Fibroblast of skin of right quadriceps (primary cell): ENCODE data around the gene JAZF1.

ENCODE experiments used
- DNase-seq: peaks from one replicate; pipeline ENCODE4 v3.0.0-alpha.2; 2013

Gene JAZF1

GRCh38 chr7:28191184-28191583, 10.6 kb upstream of the JAZF1 start:
- DNase-seq: no peak

- no peak for DNase-seq
These were observed 9.6 kb upstream of the JAZF1 start for GRCh38 chr7:28190077-28190710.

- DNase-seq: no peak
These were observed 6.4 kb upstream of the JAZF1 start for GRCh38 chr7:28187012-28187411.

DNA sequence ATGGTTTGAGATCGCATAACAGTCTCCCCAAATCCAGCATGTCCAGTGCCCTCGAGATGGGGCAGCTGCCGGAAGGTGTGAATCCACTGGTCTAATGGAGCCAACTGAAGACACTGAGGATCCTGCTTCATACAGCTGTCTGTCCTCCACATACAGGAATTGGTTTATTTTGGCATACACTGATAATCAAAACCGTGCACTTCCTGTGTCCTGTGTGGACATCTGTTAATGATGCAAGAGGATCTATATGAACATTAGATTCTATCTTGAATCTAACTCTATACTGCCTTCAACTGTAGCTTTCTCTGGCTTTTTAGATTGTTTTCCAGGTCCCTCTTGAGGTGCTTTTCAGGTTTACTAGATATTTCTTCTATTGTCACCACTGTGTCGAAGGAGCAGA, 3.0 kb upstream of the JAZF1 start:
- peak; percentile 38 for DNase-seq

DNA sequence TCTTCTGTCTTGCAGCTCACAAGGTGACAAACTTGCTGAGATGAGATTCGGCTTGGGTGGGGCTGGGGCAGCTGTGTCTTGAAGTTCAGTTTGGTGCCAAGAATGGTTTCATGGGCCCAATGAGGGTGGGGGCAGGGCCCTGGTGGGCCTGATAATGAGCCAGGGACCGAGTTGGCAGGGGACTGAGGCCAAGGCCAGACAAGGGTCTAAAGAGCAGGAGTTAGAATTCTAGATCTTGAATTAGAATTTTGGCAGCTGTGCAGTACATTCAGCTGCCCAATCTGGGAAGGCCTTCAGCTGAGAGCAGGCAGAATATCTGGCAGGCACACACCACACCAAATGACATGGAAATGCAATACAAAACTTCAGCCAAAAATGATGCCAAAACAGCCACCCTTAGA, 1.5 kb upstream of the JAZF1 start:
- DNase-seq: no peak

DNA sequence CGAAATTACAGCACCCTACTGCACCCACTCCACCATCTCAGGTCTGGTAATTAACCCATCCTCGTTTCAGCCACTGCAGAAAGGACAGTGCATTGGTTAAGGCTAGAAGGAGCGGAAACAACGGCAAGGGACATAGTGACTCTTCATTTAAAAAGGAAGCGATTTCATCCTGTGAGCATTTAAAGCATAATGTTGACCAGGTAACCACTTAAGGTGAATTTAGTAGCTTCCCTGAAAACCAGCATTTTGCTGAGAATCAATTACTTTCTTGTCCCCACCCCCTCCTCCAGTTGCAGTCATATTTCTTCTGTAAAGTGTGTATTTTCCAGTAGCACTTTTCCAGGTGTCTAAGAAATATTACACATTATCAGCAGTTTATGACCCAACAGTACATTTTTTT, 821 bp upstream of the JAZF1 start:
- DNase-seq: no peak

- no peak for DNase-seq
These were observed 598 bp downstream of the JAZF1 start for GRCh38 chr7:28180031-28180363.

- DNase-seq: peak; percentile 61
These were observed 1.2 kb downstream of the JAZF1 start for GRCh38 chr7:28179120-28180030.

- no peak for DNase-seq
These were observed 2.0 kb downstream of the JAZF1 start for GRCh38 chr7:28178599-28178998.

DNA sequence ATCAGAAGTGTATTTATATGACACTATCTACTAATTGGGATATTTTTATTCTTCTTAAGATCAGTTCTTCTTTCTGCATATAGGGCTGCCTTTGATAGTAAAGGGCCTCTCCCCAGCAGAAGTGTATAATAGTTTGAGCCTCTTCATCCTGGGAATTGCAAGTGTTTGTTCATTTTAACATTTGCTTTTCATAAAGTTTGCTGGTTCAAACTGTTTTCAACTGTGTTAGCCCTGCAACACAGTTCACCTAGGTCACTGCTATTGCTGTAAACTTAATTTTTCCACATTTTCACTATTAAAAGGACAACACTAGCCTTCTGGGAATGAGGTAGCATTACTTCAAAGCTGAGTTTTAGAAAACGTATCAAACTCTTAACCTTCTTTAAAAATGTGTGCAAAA, 2.8 kb downstream of the JAZF1 start:
- DNase-seq: no peak

GRCh38 chr7:28176645-28177044, 4.0 kb downstream of the JAZF1 start:
- no peak for DNase-seq

DNA sequence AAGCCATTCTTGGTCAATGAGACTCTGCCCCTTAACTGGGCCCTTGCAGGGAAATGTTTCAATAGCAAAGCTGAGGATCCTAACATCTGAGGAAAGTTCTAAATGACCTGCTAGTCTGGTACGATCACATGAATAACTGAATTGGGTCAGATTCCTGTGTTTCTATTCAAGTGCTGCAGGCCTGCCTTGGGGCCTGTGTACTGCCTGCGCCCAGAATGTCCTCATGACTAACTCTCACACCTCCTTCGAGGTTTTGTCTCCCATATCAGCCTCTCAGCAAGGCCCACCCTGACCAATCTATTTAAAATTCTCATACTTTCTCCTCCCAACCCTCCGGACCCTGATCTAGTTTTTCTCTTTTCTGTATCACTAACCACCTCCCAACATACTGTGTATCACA, 4.4 kb downstream of the JAZF1 start:
- no peak for DNase-seq

GRCh38 chr7:28174901-28175661, 5.5 kb downstream of the JAZF1 start:
- DNase-seq: no peak

DNA sequence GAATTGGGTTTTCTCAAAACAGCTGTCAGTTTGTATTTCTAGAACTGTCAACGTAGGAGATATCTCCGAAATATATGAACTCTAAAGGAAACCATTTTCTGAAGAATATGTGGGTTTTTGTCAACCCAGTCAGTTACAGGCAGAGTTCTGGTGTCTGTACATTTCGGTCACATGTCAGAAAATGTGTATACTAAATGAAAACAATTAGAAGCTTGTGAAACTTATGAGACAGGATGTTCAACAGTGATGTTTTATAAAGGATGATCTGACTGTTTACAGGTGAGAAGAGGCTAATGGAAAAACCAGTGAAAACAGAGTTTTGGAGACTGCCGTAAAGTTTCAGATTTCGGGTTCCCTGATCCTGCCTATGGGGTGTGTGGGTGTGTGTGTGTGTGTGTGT, 6.2 kb downstream of the JAZF1 start:
- no peak for DNase-seq

DNA sequence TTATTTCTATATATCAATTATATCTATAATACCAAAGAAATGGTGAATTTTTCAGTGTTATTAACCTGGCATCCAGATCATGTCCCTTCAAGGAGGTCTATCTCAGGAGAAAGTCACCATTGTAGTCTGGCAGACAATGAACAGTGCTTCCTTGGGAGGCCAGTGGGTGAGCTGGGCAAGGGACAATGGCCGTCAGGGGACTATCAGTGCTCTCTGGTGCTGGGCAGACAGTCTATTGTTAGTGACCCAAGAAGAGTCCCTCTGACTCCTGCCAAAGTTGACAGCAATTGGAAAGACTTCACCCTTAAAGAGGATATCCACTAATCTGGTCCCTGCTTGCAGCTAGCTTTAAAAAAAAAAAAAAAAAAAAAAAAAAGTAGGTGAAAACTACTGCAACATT, 7.1 kb downstream of the JAZF1 start:
- DNase-seq: no peak

DNA sequence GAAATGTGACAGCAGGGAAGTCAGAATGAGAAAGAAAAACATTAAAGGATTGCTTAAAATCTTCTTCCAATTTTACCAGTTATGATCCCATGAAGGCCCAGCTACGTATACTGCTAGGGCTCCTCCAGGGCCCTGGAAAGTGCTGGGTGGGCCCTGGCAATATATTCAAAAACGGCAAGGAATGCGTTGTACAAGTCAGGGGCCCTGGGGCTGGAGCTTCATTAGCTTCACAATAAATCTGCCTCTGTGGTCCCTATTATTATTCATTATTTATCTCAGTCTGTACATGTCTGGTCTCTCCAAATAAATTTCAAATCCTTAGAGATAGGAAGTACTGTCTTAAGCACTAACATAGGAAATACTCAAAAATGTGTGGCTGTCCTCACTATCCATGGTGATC, 7.6 kb downstream of the JAZF1 start:
- DNase-seq: no peak

DNA sequence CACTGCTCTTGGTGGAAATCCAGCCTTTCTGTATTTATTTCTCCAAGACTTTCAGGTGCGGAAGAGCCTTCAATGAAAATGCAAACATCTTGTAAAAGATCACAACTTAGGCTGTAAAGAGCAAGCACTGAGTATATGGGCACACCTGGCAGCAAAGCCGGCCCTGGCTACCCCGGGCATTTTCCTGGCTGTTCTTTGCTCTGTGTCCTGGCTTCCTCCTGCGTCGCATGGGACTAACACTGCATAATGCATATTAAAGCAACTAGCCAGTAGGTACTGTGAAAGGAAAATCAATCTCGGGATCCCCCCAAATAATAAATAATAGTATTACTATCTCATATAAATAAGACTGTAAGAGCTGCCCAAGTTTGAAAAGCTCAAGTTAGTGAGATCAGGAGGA, 9.9 kb downstream of the JAZF1 start:
- DNase-seq: no peak

DNA sequence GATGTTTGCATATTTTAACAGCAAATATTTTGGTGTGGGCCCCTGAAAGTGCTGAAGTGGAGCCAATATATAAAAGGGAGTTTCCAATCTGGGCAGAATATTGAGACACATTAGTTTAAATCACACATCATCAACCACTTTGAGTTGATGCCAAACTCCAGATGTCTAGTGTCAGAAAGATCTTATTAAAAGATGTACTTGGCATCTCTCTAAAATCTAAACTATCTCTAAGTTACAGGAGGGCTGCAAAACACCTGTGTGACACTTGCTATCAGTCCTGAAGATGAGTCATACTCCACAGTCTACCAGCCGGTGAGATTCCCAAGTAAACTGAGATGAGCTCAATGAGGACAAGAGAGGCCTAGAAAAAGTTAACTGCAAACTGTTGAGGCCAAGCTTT, 11.4 kb downstream of the JAZF1 start:
- no peak for DNase-seq

- DNase-seq: no peak
These were observed 12.0 kb downstream of the JAZF1 start for GRCh38 chr7:28168393-28169158.

DNA sequence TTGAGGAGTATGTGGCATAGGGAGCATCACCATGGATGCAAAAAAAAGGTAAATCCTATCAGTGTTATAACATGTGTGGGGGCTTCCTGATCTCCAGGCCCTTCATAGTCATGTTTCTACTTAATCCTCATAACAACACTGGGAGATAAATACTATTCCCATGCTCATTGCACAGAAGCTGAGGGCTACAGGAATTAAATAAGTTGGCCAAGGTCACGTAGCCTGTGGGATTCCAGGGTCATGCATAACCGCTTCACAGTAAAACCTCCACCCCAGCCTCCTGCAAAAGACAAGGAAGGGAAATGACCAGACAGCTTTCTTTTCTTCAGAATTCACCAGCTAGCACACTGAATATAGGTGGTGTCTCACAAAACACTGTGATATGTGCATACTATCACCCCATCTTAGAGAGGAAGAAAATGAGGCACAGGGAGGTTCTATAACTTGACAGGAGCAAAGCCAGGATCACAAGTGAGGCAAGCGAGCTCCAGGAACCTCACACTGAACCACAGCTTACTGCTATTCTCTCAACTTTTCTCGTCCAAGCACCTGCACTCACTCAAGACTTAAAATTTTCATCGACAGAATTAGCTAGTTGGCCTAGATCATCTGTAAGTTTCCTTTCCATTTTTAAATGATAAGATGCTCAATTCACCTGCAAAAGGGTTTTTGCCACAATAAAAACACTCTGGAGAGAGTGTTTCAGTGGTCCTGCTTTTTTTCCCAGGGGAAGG, 13.4 kb downstream of the JAZF1 start:
- peak; percentile 37 for DNase-seq

GRCh38 chr7:28165961-28166955, 14.3 kb downstream of the JAZF1 start:
- peak; percentile 94 for DNase-seq
